ENCODE results near the gene TMEM158. TPM values are rescaled to one million over a fixed set of nuclear protein-coding genes. Genes with fewer than 3 reads are reported as not detected.

The TMEM158 gene
- total RNA-seq, 1 donor from 2014 or later, result 2.7 TPM

DNA sequence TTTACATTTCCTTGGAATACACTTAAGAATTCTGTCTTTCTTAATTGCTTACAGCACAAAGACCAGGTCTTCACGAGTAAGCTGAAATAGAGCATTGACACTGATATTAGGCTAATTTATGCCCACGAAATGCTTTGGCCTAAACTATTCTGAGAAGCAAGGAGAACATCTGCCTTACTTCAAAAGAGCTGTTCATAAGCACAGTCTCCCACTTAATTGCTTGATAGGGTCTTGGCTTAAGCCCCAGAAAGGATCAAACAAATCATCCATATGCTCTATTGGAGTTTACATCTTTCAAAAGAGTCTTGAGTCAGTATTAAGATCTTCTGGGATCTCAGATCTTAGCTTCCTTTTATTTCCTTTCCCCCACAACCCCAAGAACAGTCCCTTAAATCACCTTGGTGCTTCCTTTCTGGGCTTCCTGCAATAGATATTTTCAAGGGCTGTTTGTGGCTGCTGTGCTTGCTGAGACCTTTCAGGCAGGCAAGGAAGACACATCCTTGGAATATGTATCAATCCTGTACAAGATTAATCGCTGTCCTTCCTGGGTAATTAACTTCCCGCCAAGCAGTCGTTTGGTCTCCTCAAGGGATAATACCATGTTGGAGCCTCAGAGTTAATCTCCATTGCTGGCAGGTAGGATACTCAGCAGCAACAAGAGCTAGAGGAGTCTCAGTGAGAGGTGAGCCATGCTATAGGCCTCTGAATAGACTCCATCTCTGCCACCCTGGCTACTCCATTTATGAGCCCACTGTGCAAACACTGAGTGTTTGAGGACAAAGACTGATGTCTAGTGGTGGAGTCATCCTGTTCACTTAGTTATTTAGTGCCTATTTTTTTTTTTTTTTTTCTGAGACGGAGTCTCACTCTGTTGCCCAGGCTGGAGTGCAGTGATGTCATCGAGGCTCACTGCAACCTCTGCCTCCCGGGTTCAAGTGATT is 37.1 kb downstream of the TMEM158 start:
- no peaks in the 10 kb centered on the region for H3K27me3 ChIP-seq
- DNase-seq (ENCODE audit: low spot score), result no peak
- Mint-ChIP-seq H3K4me3 (no peak overlapping the region), H3K27me3 (ENCODE audit: insufficient read depth, low read depth) (peaks cover 18% of the 10 kb centered on the region), H3K27ac (no peak overlapping the region), H3K4me1 (peaks cover 25% of the 10 kb centered on the region), H3K36me3 (no peaks in the 10 kb centered on the region), H3K9me3 (peaks cover 5% of the 10 kb centered on the region)
- TF ChIP-seq EZH2phosphoT487 (IDR thresholded peaks at IDR 0.05) (no peak), CTCF (IDR thresholded peaks at IDR 0.05) (no peak)
- no peaks in the 10 kb centered on the region for H3K79me2 ChIP-seq (ENCODE audit: low read depth)
- H3K4me3 ChIP-seq, result no peak overlapping the region
- no peak overlapping the region for H3K9ac ChIP-seq
- no peaks in the 10 kb centered on the region for H3K36me3 ChIP-seq
- no peak overlapping the region for H2AFZ ChIP-seq (replicated peaks)
- no peaks in the 10 kb centered on the region for H4K20me1 ChIP-seq (ENCODE audit: low read depth)
- peaks cover 10% of the 10 kb centered on the region for H3F3A ChIP-seq (ENCODE audit: low read depth)
- no peak overlapping the region for H3K27ac ChIP-seq
- no peak overlapping the region for H3K4me2 ChIP-seq
- no peaks in the 10 kb centered on the region for H3K9me3 ChIP-seq (ENCODE audit: low read depth)
- peaks cover 11% of the 10 kb centered on the region for H3K4me1 ChIP-seq

- DNase-seq (ENCODE audit: low spot score), result no peak
- no peak overlapping the region for H3K27ac Mint-ChIP-seq
- peaks cover 12% of the 10 kb centered on the region for H3F3A ChIP-seq (ENCODE audit: low read depth)
Observed at GRCh38 chr3:45187694-45188141, 38.4 kb downstream of the TMEM158 start.

GRCh38 chr3:45186871-45187270 is 39.2 kb downstream of the TMEM158 start:
- no peaks in the 10 kb centered on the region for H4K20me1 ChIP-seq (ENCODE audit: low read depth)
- Mint-ChIP-seq H3K27ac (no peak overlapping the region), H3K36me3 (no peaks in the 10 kb centered on the region), H3K4me3 (no peak overlapping the region), H3K9me3 (peaks cover 5% of the 10 kb centered on the region), H3K27me3 (ENCODE audit: insufficient read depth, low read depth) (peaks cover 19% of the 10 kb centered on the region), H3K4me1 (peaks cover 34% of the 10 kb centered on the region)
- no peaks in the 10 kb centered on the region for H3K79me2 ChIP-seq (ENCODE audit: low read depth)
- H3K27me3 ChIP-seq, result no peaks in the 10 kb centered on the region
- no peak overlapping the region for H3K9ac ChIP-seq
- no peaks in the 10 kb centered on the region for H3K36me3 ChIP-seq
- no peak overlapping the region for H3K27ac ChIP-seq
- TF ChIP-seq EZH2phosphoT487 (IDR thresholded peaks at IDR 0.05), result no peak
- TF ChIP-seq CTCF (IDR thresholded peaks at IDR 0.05), result no peak
- no peak for TF ChIP-seq EZH2 (IDR thresholded peaks at IDR 0.05)
- DNase-seq (ENCODE audit: low spot score), result no peak
- no peak overlapping the region for H3K4me3 ChIP-seq
- H3K4me1 ChIP-seq, result peaks cover 11% of the 10 kb centered on the region
- no peak overlapping the region for H3K4me2 ChIP-seq
- H3F3A ChIP-seq (ENCODE audit: low read depth), result peaks cover 10% of the 10 kb centered on the region
- H2AFZ ChIP-seq (replicated peaks), result no peak overlapping the region
- no peaks in the 10 kb centered on the region for H3K9me3 ChIP-seq (ENCODE audit: low read depth)

More at GRCh38 chr3:45187694-45188141, 38.4 kb downstream of the TMEM158 start:
- no peaks in the 10 kb centered on the region for H3K36me3 ChIP-seq
- H3K4me2 ChIP-seq, result no peak overlapping the region
- H3K79me2 ChIP-seq (ENCODE audit: low read depth), result no peaks in the 10 kb centered on the region
- no peaks in the 10 kb centered on the region for H3K27me3 ChIP-seq
- no peaks in the 10 kb centered on the region for H4K20me1 ChIP-seq (ENCODE audit: low read depth)
- H3K27me3 Mint-ChIP-seq (ENCODE audit: insufficient read depth, low read depth), result peaks cover 19% of the 10 kb centered on the region
- TF ChIP-seq EZH2 (IDR thresholded peaks at IDR 0.05) (no peak), EZH2phosphoT487 (IDR thresholded peaks at IDR 0.05) (no peak), CTCF (IDR thresholded peaks at IDR 0.05) (no peak)
- H3K27ac ChIP-seq, result no peak overlapping the region
- peaks cover 11% of the 10 kb centered on the region for H3K4me1 ChIP-seq
- H3K4me1 Mint-ChIP-seq, result peaks cover 38% of the 10 kb centered on the region
- H3K4me3 Mint-ChIP-seq, result no peak overlapping the region
- no peak overlapping the region for H3K9ac ChIP-seq
- H3K9me3 Mint-ChIP-seq, result peaks cover 5% of the 10 kb centered on the region
- H2AFZ ChIP-seq (replicated peaks), result no peak overlapping the region
- H3K36me3 Mint-ChIP-seq, result no peaks in the 10 kb centered on the region
- no peaks in the 10 kb centered on the region for H3K9me3 ChIP-seq (ENCODE audit: low read depth)
- no peak overlapping the region for H3K4me3 ChIP-seq
